CD14-positive monocyte (primary cell): ENCODE measurements around the gene KIF26B. TPM values are rescaled to one million over a fixed set of nuclear protein-coding genes. Genes with fewer than 3 reads are reported as not detected.

Experiments
- DNase-seq, 3 donors: peaks; one replicate each; pipeline ENCODE4 v3.0.0-alpha.2; 2011 to 2022
- H2AFZ ChIP-seq: 2 replicates; pipeline ENCODE4 v1.6.0; 2012; ENCODE audit warnings: mild to moderate bottlenecking, low read depth, low read length, inconsistent platforms; ENCODE audit not compliant: insufficient read depth, poor library complexity, severe bottlenecking
- H3K27ac ChIP-seq, 2 donors: 1 replicate in 1 of 2; 2 replicates in 1 of 2; pipeline ENCODE4 v1.5.1; 2012 to 2013; ENCODE audit warnings: low read length in 2 of 2, control low read depth in 1 of 2, inconsistent platforms in 1 of 2, low read depth in 1 of 2, mild to moderate bottlenecking in 1 of 2
- H3K27me3 ChIP-seq, 2 donors: one replicate each; pipeline versions ENCODE4 v1.6.0 to v1.6.1; 2011 to 2013; ENCODE audit warnings: low read length in 2 of 2; ENCODE audit not compliant: control insufficient read depth in 2 of 2, insufficient read depth in 2 of 2
- H3K36me3 ChIP-seq, 2 donors: replicated peaks in 1 of 2; 1 replicate in 1 of 2; 2 replicates in 1 of 2; pipeline versions ENCODE4 v1.5.1 to v1.6.1; 2012 to 2013; ENCODE audit warnings: low read length in 2 of 2, control low read depth in 1 of 2, inconsistent platforms in 1 of 2, mild to moderate bottlenecking in 1 of 2; ENCODE audit not compliant: insufficient read depth in 2 of 2, control insufficient read depth in 1 of 2
- H3K4me1 ChIP-seq, 2 donors: 1 replicate in 1 of 2; 2 replicates in 1 of 2; pipeline versions ENCODE4 v1.5.1 to v1.6.1; 2012 to 2013; ENCODE audit warnings: low read length in 2 of 2, control low read depth in 1 of 2, inconsistent platforms in 1 of 2, mild to moderate bottlenecking in 1 of 2, moderate library complexity in 1 of 2; ENCODE audit not compliant: insufficient read depth in 2 of 2, control insufficient read depth in 1 of 2
- H3K4me2 ChIP-seq: replicated peaks from 2 replicates; pipeline ENCODE3; 2012; ENCODE audit warnings: low read length, moderate library complexity, mild to moderate bottlenecking; ENCODE audit not compliant: poor library complexity, severe bottlenecking; ENCODE audit errors: extremely low read depth
- H3K4me3 ChIP-seq, 3 experiments: fragments of 200-600 bp in 1 of 3; sonication (generic) in 1 of 3; replicated peaks in 1 of 3; 1 replicate in 2 of 3; 2 replicates in 1 of 3; pipeline ENCODE4 v1.5.1; 2011 to 2013; ENCODE audit warnings: low read length in 3 of 3, mild to moderate bottlenecking in 3 of 3, control low read depth in 2 of 3, low read depth in 2 of 3, inconsistent platforms in 1 of 3, moderate library complexity in 1 of 3
- H3K79me2 ChIP-seq: 2 replicates; pipeline ENCODE4 v1.6.0; 2012; ENCODE audit warnings: mild to moderate bottlenecking, control low read depth, inconsistent platforms, low read length, moderate library complexity; ENCODE audit not compliant: insufficient read depth
- H3K9ac ChIP-seq: 2 replicates; pipeline ENCODE4 v1.6.0; 2017; ENCODE audit warnings: low read length, mild to moderate bottlenecking; ENCODE audit not compliant: insufficient read depth, poor library complexity, severe bottlenecking
- H3K9me3 ChIP-seq, 2 donors: replicated peaks in 1 of 2; 1 replicate in 1 of 2; 2 replicates in 1 of 2; pipeline versions ENCODE4 v1.5.1 to v1.6.1; 2012 to 2013; ENCODE audit warnings: low read length in 2 of 2, control low read depth in 1 of 2; ENCODE audit not compliant: control insufficient read depth in 1 of 2, insufficient read depth in 1 of 2
- H4K20me1 ChIP-seq: 2 replicates; pipeline ENCODE4 v1.6.0; 2012; ENCODE audit warnings: mild to moderate bottlenecking, low read length, control low read depth, moderate library complexity; ENCODE audit not compliant: insufficient read depth
- H3K27ac Mint-ChIP-seq, 7 donors: one replicate each; pipeline ENCODE4 v1.8.0; 2020; ENCODE audit warnings: mild to moderate bottlenecking in 7 of 7, mixed read lengths in 7 of 7, moderate library complexity in 6 of 7, inconsistent platforms in 2 of 7
- H3K27me3 Mint-ChIP-seq, 3 donors: one replicate each; pipeline ENCODE4 v1.8.0; 2021 to 2022; ENCODE audit warnings: low read depth in 3 of 3, mild to moderate bottlenecking in 3 of 3, mixed read lengths in 3 of 3, moderate library complexity in 3 of 3, inconsistent platforms in 1 of 3
- H3K36me3 Mint-ChIP-seq, 2 donors: one replicate each; pipeline ENCODE4 v1.8.0; 2020; ENCODE audit warnings: mixed read lengths in 2 of 2, inconsistent platforms in 1 of 2, mild to moderate bottlenecking in 1 of 2
- H3K4me1 Mint-ChIP-seq: one replicate; pipeline ENCODE4 v1.8.0; 2020; ENCODE audit warnings: mild to moderate bottlenecking, mixed read lengths
- H3K4me3 Mint-ChIP-seq, 2 donors: one replicate each; pipeline ENCODE4 v1.8.0; 2020; ENCODE audit warnings: mild to moderate bottlenecking in 2 of 2, mixed read lengths in 2 of 2, moderate library complexity in 1 of 2
- H3K9me3 Mint-ChIP-seq, 7 donors: one replicate each; pipeline ENCODE4 v1.8.0; 2020 to 2022; ENCODE audit warnings: mixed read lengths in 7 of 7, mild to moderate bottlenecking in 6 of 7, moderate library complexity in 6 of 7, inconsistent platforms in 2 of 7
- CTCF ChIP-seq: fragments of 200-600 bp; IDR thresholded peaks from one replicate; pipeline ENCODE4 v1.8.0; 2022; ENCODE audit warnings: antibody characterized with exemption, mild to moderate bottlenecking
- WGBS: methylation state at CpG from one replicate; pipeline ENCODE4 v1.1.5; 2013; ENCODE audit warnings: missing lambda C conversion rate; ENCODE audit not compliant: insufficient coverage; 5-methylcytosine and 5-hydroxymethylcytosine counted together
- intact Hi-C, 2 donors: fragments of 100-400 bp; cut with micrococcal nuclease; formaldehyde crosslinking; loops; one replicate each; pipeline versions ENCODE4 v1.15.0 to v1.15.1; 2023
- polyA plus RNA-seq, 3 donors: library from polyadenylated mRNA; depleted of rRNA in 1 of 3; unstranded in 2 of 3; stranded (reverse) in 1 of 3; fragments of 300-500 nt in 2 of 3; fragments of >200 nt in 1 of 3; fragmentation: Illumina TruSeq in 2 of 3; gene quantifications; 1 replicate in 2 of 3; 2 replicates in 1 of 3; pipeline ENCODE4 v1.2.3, GENCODE V29; 2012 to 2021

The KIF26B gene
- polyA plus RNA-seq, 3 donors: 0.01 to 0.05 TPM; not detected in 1

- Mint-ChIP-seq H3K27ac (peak overlapping the region in 1 of 7 donors; percentile 21), H3K4me3 (no peak overlapping the region), H3K9me3 (peaks cover 0 to 4% (median 1%) of the 10 kb centered on the region in 7 donors), H3K27me3 (peaks cover 12 to 13% (median 12%) of the 10 kb centered on the region in 3 donors), H3K4me1 (peaks cover 20% of the 10 kb centered on the region), H3K36me3 (peaks cover 0 to 4% of the 10 kb centered on the region in 2 donors)
- intact Hi-C loops: no loop called here
- peaks cover 8 to 10% of the 10 kb centered on the region in 2 donors for H3K4me1 ChIP-seq
- H3K9me3 ChIP-seq: no peaks in the 10 kb centered on the region
- no peak overlapping the region for H2AFZ ChIP-seq
- no peak overlapping the region for H3K4me2 ChIP-seq
- no peak for DNase-seq
- H3K27me3 ChIP-seq: no peaks in the 10 kb centered on the region
- no peaks in the 10 kb centered on the region for H4K20me1 ChIP-seq
- H3K4me3 ChIP-seq: no peak overlapping the region
- no peak overlapping the region for H3K9ac ChIP-seq
- 85% methylated on average over 4 of the region's 6 CpGs for WGBS
- TF ChIP-seq CTCF: no peak
- H3K27ac ChIP-seq: no peak overlapping the region
- H3K36me3 ChIP-seq: no peaks in the 10 kb centered on the region
- no peaks in the 10 kb centered on the region for H3K79me2 ChIP-seq
Observed at GRCh38 chr1:245580651-245581050, 425.9 kb downstream of the KIF26B start.

- Mint-ChIP-seq H3K36me3 (peaks cover 0 to 4% of the 10 kb centered on the region in 2 donors), H3K27ac (no peak overlapping the region), H3K4me1 (peaks cover 19% of the 10 kb centered on the region), H3K27me3 (peaks cover 10 to 13% (median 13%) of the 10 kb centered on the region in 3 donors), H3K9me3 (peaks cover 0 to 4% (median 1%) of the 10 kb centered on the region in 7 donors), H3K4me3 (no peak overlapping the region)
- Histone ChIP-seq H3K4me3 (no peak overlapping the region), H3K79me2 (no peaks in the 10 kb centered on the region), H3K9me3 (no peaks in the 10 kb centered on the region), H3K4me2 (no peak overlapping the region), H3K4me1 (peaks cover 8 to 10% of the 10 kb centered on the region in 2 donors), H2AFZ (no peak overlapping the region), H3K27ac (no peak overlapping the region), H3K27me3 (no peaks in the 10 kb centered on the region), H3K9ac (no peak overlapping the region), H3K36me3 (no peaks in the 10 kb centered on the region), H4K20me1 (no peaks in the 10 kb centered on the region)
- no peak for DNase-seq
- WGBS: 95% methylated on average over 3 of the region's 7 CpGs
- intact Hi-C loops: no loop called here
- no peak for TF ChIP-seq CTCF
Observed at GRCh38 chr1:245582026-245582425, 427.2 kb downstream of the KIF26B start.
